HG03108 (cell line): ENCODE results near the gene CRBN.
A peak's percentile ranks its signal among the peaks of the same experiment; 100 is the strongest.

Source experiments
- ATAC-seq: cut with Tn5 transposase; IDR thresholded peaks from one replicate; pipeline ENCODE4 v1.9.1; 2021; ENCODE audit warnings: moderate library complexity; ENCODE audit not compliant: unreplicated experiment

Gene CRBN

DNA sequence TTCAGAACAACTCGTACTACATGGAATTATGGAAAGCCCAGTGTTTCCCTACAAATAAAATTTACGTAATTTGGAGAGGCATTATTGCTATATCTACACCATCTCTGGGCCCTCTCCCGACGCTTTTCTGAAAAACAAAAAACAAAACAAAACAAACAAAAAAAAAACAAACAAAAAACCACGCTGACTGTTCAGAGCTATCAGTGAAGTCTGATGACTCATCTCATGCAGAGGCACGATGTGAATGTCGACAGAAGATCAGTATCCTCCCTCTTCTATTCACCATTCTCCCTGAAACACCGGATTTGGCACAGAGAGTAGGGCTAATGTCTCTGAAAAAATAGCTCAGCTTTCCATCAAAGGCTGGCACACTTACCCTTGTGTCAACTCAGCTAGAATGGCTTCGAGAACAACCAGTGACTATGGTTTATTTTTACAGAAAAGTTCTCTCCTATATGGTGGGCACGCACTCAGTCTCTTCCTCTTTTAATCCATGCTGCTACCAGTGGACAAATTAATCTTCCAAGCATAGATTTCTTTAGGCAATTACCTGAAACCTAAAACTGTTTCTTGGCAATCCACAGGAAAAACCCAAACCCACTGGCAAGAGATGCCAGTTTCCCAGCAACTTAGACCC lies 1.5 kb downstream of the CRBN start:
- no peak for ATAC-seq

DNA sequence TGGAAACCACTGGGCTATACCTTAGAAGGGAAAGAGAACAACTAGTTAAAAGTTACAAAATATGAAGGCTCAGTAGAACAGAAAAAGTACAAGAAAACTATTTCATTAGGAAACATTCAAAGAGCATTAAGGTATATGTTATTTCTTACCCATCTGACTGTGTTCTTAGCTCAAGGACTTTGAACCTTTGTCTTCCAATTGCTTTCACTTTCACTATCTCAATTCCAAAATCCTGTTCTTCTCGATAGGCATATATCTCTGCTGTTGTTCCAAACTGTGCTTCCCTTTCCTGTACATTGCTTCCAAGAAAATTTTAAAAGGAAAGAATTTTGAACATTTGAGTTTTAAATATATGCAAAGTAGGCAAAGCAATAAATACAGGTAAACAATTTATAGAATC lies 6.9 kb downstream of the CRBN start:
- ATAC-seq: peak; percentile 41

DNA sequence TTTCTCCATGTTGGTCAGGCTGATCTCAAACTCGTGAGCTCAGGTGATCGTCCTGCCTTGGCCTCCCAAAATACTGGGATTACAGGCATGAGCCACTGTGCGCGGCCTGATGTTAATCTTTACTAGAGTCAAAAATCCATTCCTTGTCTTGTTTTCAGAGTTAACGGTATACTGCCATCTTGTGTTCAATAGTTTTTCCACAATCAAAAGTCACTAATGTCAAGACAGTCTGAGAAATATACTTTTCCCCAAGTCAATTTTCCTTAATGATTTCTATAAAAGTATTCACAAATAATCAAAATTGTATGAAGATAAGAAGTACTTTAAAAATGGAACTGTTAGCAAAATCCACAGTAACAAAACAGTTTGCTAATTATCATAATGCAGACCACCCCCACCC lies 8.5 kb downstream of the CRBN start:
- no peak for ATAC-seq

DNA sequence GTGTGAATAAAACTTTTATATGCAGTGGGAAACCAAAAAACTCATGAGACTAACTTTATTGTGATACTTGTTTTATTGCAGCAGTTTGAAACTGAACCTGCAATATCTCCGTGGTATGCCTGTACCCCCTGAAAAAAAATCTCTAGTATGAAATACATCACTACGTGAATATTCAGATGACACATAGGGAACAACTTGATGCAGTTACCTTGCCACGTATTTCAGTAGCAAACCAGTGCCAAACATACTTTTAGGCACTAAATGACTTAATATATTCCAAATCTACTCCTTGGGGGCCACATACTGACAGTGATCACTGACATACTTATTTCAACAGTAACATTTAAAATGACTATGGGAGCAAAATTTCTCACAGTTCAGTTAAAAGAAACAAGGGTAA lies 13.8 kb downstream of the CRBN start:
- ATAC-seq: no peak

DNA sequence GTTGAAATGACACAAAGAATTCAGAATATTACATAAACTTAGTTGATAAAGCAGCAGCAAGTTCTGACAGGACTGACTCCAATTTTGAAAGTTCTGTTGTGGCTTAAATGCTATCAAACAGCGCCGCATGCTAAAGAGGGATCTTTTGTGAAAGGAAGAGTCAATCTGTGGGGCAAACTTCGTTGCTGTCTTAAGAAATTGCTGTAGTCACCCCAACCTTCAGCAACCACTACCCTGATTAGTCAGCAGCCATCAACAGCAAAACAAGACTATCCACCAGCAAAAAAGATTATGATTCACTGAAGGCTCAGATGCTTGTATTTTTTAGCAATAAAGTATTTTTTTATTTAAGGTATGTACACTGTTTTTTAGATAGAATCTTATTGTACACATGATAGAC lies 14.2 kb downstream of the CRBN start:
- no peak for ATAC-seq

DNA sequence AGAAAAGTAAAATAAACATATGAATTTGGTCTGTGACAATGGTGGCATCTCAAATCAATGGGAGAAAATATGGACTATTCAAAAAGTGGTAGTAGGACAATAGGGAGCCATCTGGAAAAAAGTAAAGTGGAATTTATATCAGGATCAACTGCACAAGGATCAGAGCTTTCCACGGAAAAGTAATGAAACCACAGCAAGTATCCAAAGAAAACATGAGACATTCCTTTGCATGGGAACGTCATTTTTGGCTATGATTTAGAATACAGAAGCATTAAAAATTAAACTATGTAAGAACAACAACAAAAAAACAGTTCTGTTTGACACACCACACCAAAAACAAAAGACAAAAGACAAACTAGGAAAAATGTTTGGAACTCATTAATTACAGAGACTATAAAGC lies 18.7 kb downstream of the CRBN start:
- ATAC-seq: no peak

DNA sequence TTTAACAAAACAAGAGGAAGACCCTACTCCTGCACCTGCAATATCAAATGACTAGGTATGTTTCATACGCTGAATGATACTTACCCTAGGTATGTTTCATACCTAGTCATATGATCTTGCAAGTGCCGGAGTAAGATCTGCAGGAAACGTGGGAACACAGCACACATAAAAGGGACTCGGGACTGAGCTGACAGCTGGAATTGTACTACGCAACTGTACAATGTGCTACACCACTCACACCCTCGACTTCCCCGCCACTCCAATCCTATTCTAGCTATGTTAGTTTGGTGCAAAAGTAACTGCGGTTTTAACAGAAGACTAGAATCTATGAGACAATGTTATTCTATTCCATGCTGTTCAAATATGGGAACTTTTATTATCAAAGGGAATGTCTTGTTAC lies 22.0 kb downstream of the CRBN start:
- ATAC-seq: no peak

DNA sequence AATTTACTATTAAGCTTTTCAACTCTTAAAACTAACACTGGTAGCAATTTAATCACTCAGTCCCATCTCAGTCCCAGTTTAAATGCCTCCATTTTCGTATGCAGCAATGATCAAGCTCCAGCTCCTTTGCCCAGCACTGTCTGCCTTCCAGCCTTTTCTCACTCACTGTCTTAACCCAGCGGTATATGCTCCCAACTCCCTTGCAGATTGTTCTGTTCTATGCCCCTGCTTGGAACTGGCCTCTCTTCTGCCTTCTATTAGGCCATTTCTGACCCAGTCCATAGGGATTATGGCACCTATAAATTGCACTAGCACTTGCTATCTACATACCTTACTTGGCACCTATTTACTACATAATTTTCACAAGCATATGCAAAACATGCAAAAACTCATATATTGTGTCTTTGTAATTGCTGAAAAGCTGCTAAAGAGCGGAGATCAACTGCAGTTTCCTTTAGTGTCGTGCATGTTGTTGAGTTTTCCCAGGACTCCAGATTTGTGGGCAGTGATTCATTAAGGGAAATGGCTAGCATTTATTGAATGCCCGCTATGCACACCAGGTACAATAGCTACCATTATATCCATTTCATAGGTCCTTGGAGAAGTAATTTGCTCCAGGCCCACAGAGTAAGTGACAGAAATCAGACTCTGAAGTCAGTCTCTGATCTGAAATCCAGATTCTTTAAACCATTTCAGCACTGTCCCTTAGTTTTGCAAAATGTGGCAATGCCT lies 24.4 kb downstream of the CRBN start:
- ATAC-seq: no peak

DNA sequence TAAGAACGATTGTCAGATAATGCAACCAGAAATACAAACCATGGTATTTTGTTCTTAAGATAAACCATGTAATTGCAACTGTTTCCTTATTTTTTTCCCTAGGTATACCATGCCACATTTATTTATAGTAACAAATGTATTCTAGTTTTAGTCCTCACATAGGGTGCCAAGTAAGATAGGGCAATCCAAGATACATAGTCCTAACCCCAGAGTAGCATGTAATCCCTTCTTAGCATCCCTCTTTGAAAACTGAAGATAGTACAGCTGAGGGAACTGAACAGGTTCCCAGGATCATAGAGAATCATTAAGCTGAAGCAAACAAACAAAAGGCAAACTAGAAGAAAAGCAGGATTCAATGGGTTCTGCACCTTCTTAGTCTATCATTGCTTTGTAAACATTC lies 28.0 kb downstream of the CRBN start:
- no peak for ATAC-seq

DNA sequence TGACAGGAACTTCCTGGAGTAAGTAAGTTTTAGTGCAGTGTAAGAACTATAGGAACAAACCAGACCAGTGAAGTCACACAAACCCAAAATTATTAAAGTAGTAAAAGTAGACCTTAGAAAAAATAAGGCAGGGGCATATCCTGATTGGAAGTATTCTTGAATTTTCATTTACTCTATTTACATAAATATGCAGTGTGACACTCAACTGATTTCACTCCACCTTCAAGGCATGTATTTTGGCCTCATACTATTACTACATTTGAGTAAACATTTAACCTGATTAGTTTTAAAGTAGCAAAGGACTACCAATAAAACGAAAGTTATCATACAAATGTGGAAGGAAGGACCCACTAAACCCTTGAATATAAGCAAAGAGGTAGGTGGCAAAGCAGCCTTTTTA lies 29.9 kb downstream of the CRBN start:
- ATAC-seq: no peak

DNA sequence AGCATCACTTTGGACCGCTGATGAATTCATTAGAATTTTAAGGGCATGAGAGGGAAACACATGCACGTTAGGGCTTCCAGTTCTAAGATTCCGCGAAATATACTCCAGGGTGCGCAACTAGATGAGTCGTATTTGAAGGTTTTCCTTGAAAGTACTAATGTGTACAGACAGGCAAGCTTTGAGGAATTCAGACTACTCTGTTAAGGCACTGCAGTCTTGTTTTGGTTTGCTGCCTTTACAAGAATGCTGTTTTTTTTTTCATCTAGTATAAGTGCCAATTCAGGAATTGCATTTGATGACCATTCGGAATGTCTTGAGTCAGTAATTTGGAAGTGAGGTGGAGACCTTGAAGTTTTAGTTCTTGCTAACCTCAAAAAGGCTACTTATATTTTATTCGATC lies 33.7 kb downstream of the CRBN start:
- ATAC-seq: no peak

DNA sequence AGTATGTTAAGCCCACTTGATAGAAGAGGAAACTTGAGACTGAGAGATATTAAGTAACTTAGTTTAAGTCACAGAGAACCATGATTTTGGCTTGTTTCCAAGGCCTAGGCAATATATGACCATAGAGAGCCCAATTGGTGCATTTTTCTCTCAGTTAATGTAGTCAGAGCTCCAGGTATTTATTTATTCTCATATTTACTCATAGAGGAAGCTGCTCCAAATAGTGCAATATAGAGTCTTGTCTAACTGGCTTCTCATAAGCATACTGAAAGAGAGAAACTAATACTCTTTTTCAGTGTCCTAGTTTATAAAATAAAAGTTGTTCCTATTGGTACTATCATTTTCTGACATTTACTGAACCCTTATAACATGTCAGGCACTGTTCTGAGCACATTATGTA lies 37.6 kb downstream of the CRBN start:
- ATAC-seq: no peak

DNA sequence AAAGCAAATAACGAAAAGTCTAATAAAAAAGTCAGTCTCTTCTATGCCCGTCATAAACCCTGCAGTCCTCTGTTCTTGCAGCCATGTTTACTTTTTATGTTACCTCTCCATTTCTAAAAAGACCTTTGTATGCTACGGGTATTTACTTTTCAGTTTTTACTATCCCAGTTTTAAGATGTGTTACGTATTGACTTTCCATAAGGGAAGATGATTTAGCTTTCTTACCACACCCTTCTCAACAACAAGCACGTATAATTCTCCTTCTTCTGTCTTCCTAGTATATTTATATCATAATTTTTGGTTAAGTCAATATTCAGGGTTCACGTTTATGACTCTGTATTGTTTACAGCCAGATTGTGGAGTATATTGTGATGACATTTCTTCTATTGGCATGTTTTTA lies 42.0 kb downstream of the CRBN start:
- no peak for ATAC-seq

DNA sequence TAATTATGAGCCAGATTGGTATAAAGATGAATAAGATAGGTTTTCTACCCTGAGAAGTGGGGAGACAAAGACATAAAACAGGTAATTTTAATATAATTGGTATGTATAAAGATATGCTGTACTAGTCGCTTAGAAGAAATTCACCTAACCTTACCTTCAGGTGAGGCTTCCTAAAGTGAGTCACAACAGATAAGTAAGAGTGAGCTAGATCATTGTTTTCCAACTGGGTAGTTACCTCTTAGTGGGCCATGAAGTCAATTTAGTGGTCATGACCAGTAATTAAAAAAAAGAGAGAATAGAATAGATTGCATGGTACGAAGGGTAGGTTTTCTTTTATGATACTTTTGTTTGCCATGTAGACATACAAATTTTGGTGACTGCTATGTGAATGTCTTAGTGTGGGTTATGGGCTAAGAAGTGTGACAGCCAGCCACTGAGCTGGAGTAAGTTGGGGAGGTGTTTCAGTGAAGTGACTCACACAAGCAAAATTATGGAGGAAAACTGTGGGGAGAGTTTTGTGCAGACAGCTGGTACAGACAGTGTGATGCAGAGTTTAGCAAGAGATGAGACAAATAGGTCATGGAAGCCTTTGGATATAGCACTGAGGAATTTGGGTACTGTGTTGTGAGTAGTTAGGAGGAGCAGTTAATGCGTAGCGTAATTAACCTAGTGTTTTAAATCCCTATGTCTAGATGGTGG lies 44.6 kb downstream of the CRBN start:
- ATAC-seq: no peak

DNA sequence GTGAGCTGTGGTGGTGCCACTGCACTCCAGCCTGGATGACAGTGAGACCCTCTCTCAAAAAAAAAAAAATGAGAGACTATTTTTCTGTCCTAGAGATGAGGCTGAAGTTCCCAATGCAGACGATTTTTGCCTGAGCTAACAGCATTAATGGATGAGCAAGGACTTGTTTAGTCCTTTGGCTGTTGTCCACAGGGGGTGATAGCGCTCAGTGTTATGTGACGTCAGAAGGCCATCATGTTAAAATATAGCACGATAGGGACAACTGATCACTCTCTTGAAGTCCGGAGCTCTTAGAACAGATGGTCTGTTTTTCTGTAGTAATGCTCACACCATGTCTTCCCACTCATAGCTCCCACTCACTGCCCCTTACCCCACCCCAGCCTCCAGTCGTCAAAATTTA lies 46.0 kb downstream of the CRBN start:
- no peak for ATAC-seq

DNA sequence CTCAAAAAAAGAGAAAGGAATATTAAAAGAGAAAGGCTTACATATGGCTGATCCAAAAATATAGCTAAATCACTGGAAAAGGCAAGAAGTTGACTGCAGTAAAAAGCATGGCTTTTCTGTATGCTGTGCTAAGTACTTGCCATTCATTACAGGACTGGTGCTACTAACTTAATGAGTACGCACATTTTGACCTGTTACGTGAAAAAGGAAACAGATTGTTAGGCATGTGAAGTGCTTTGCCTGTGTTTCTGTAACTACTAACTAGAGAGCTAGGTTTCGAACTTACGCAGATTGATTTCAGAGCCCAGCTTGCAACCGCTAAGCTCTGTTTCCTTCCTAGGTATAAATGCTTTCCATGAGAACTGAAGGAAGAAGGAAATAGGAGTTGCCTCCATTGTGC lies 49.9 kb downstream of the CRBN start:
- no peak for ATAC-seq

DNA sequence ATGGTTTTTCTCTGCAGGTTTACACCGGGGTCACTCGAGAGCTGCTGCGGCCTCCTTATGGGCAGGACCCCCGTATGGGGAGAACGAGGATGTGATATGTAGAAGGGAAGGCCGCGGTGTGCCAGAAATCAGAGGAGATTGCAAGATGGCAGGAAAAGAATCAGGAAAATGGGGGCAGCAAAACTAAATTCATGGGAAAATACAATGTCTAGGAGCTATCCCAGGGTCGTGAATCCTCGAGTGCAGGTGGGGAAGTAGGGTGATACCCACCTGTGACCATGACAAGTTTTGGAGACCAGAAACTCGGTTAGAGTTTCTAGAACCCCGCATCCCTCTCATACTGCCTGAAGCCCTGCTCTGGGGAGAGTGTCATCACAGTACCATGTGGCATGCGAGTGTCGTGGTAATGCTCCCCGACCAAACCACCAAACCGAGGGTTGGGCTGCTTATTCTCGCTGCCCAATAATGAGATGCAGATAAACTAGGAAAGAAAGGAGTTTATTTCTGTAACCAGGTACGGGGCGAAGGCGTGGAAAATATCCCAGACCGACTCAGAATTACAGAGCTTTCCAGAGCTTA lies 52.0 kb downstream of the CRBN start:
- no peak for ATAC-seq

DNA sequence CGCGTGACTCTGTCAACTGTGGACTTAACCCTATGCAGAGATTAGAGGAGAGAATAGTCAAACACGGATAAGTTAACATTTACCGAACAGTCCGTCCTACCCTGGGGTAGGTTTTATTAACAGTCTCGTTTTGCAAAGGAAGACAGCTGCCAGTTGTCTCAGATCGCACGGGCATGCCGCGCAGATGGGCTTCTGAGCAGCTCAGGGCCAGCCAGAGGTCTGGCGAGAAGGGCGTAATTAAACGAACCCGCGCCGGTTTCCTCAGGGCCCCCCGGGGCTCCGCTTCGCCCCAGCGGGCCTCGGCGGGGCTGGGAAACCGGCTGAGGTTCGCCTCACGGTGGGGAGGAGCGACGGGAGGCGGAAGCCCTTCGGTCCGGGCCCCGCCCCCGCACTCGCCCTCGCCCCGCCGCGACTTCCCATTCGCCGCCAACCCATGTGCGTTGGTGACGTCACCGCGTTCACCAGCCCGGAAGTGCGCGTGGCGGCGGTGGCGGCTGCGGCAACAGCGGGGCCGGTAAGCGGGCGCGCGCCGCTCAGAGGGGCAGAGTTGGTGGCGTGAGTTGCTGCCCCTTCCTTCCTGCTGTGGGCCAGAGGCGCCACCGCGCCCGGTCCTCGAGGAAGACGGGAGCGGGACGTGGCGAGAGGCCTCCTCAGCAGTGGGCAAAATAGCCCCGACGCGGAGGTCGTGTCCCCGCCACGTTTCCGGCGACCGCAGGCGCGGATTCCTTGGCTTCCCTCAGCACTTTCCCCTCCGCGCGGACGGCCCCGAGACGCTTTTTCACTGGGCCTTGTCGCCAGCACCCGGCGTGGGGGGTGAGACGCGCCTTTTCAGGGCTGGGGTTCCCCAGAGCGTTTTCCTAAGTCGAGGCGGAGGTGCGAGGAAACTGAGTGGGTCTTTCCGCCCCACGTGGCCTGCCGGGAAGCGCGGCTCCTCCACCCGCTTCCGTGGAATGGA lies 52.7 kb downstream of the CRBN start, which contains the start of gene TRNT1:
Gene TRNT1 (plus strand): TSS at position 464 of the 955 bp plus-strand sequence. CDS start 2,101 bp downstream, outside the sequence.
- ATAC-seq: peak; percentile 95

DNA sequence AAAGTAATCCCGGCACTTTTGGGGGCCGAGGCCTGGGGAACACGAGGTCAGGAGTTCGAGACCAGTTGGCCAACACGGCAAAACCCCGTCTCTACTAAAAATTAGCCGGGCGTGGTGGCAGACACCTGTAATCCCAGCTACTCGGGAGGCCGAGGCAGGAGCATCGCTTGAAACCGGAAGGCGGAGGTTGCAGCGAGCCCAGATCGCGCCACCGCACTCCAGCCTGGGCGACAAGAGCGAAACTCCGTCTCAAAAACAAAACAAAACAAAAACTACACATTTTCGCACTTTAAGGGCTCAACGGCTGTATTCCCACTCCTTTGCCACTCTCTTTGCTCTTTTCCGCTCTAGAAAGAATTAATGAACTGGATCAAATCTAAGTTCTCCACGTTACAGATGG lies 53.5 kb downstream of the CRBN start:
- ATAC-seq: no peak

DNA sequence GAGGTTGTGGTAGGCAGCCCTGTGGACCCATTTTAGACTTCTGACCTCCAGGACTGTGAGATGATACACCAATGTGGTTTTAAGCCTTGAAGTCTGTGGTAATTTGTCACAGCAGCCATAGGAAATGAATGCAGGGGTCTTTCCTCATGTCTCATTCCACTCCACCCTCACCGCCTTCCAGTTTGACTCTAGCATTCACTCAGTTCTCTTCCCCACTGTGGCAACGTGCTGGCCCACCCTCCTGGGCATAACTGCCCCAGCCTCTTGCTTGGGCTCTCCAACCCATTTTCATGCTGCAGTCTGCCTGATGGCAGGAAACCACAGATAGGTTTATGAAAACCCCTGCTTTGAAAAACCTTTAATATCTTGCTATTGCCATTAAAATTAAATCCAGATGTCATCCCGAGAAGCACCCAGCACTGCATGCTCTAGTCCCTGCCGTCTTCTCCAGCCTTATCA lies 60.1 kb downstream of the CRBN start:
- no peak for ATAC-seq

DNA sequence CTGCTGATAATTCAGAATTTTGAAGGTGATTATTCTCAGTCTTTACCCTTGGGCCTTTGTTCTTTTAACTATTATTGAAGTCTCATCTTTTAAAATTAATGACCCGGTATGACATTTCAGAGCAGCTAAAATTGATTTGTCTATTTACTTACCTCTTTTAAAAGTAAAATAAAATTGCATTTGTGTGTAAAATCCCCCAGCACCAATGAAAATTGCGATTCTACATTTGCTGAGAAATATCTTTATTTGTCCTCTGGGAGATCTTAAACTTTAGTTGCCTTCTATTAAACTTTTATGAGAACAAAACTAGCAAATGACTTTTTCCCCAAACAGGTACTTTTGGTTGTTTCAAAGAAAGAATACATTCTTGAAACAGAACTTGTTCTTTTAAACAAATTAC lies 61.8 kb downstream of the CRBN start:
- no peak for ATAC-seq
